ENCODE data around the gene IGFBPL1. TPM values are rescaled to one million over a fixed set of nuclear protein-coding genes. Genes with fewer than 3 reads are reported as not detected.

Gene IGFBPL1
- total RNA-seq, 1 donor from 2014 or later: 0.35 TPM

DNA sequence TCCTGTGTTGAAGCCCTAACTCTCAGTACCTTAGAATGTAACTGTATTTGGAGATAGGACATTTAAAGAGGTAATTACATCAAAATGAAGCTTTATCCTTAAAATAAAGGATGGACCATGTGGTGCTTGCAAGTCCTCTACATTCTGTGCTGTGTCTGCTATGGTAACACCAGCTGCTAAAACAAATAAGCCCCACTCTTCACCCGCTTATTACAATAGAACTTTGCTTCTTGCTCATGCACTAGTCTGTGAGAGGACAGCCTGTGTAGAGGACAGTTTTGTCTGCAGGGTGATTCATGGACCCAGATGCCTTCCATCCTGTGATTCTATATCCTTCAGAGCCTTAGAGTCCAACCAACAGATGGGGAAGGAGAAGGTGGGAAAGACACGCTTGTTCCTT is 12.5 kb upstream of the IGFBPL1 start:
- no peak for DNase-seq
- Histone ChIP-seq H3K4me3 (no peak overlapping the region), H3K27ac (peak overlapping the region; percentile 22), H3K9me3 (no peaks in the 10 kb centered on the region), H3K27me3 (ENCODE audit: low read depth) (no peaks in the 10 kb centered on the region), H3K36me3 (no peaks in the 10 kb centered on the region), H3K4me1 (peaks cover 5% of the 10 kb centered on the region)
- ATAC-seq: no peak
- intact Hi-C loops (cut with DNase I): no loop called here
- TF ChIP-seq, protein P1, sequence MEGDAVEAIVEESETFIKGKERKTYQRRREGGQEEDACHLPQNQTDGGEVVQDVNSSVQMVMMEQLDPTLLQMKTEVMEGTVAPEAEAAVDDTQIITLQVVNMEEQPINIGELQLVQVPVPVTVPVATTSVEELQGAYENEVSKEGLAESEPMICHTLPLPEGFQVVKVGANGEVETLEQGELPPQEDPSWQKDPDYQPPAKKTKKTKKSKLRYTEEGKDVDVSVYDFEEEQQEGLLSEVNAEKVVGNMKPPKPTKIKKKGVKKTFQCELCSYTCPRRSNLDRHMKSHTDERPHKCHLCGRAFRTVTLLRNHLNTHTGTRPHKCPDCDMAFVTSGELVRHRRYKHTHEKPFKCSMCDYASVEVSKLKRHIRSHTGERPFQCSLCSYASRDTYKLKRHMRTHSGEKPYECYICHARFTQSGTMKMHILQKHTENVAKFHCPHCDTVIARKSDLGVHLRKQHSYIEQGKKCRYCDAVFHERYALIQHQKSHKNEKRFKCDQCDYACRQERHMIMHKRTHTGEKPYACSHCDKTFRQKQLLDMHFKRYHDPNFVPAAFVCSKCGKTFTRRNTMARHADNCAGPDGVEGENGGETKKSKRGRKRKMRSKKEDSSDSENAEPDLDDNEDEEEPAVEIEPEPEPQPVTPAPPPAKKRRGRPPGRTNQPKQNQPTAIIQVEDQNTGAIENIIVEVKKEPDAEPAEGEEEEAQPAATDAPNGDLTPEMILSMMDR (IDR thresholded peaks at IDR 0.05): no peak

DNA sequence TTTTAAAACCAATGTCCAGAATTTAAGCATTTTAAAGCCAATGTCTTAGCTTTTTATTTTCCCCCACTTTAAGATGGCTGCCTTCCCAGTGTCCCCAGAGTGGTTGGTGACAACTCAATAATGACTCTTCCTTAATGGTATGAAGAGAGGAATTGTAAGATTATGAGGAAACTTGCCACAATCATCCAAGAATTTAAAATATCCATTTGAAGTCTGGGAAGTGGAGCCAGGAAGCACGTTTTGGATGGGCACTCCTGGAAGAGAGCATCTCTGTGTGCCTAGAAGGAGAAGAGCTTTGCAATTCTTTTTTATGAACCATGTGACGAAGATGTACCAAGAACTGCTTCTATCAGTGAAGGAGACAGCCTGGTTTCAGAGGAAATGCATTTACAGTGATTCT is 11.3 kb upstream of the IGFBPL1 start:
- peaks cover 5% of the 10 kb centered on the region for H3K4me1 ChIP-seq
- intact Hi-C loops (cut with DNase I): no loop called here
- ATAC-seq (no peak), DNase-seq (no peak)
- TF ChIP-seq, protein P1 (IDR thresholded peaks at IDR 0.05): no peak
- H3K27ac ChIP-seq: no peak overlapping the region
- no peaks in the 10 kb centered on the region for H3K36me3 ChIP-seq
- H3K4me3 ChIP-seq: no peak overlapping the region
- no peaks in the 10 kb centered on the region for H3K27me3 ChIP-seq (ENCODE audit: low read depth)
- no peaks in the 10 kb centered on the region for H3K9me3 ChIP-seq

DNA sequence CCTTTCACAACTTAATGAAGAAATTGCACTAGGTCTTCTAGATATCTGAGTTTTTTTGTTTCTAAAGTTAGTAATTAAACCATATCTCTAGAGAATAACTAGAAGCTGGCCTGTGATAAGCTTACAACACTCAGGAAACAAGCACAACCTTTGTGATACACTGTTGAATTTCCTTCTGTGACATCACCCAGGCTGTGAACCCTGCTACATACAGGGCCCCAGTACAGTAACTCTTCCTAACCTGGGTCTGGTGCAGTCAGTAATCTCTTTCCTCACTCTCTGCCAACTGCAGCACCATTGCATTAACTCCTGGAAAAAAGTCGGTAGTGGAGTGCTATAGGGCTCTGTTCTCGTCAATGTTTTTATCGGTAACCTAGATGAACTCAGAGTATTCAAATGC is 10.6 kb upstream of the IGFBPL1 start:
- H3K36me3 ChIP-seq: no peaks in the 10 kb centered on the region
- no peak for DNase-seq
- H3K27me3 ChIP-seq (ENCODE audit: low read depth): peaks cover 3% of the 10 kb centered on the region
- TF ChIP-seq, protein P1 (IDR thresholded peaks at IDR 0.05): no peak
- no peak overlapping the region for H3K4me3 ChIP-seq
- no peak for ATAC-seq
- H3K9me3 ChIP-seq: no peaks in the 10 kb centered on the region
- intact Hi-C loops (cut with DNase I): no loop called here
- H3K4me1 ChIP-seq: peaks cover 5% of the 10 kb centered on the region
- no peak overlapping the region for H3K27ac ChIP-seq

DNA sequence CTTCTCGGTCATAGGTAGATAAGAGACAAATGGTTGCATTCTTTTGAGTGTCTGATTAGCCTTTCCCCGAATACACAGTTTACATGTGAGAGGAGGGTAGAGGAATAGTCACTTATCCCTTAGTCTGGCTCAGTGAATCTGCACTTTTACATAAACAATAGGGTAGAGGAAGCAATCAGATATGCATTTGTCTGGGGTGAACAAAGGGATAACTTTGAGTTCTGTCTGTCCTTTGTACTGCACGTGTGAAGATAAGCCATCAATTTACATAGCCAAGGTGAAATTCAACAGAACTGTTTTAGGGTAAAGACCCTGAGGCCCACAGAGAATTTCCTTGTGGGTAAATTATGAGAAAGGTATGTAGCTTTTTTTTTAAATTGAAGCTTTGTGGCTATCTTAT is 10.1 kb upstream of the IGFBPL1 start:
- peaks cover 3% of the 10 kb centered on the region for H3K27me3 ChIP-seq (ENCODE audit: low read depth)
- TF ChIP-seq, protein P1 (IDR thresholded peaks at IDR 0.05): no peak
- no peaks in the 10 kb centered on the region for H3K9me3 ChIP-seq
- peaks cover 5% of the 10 kb centered on the region for H3K4me1 ChIP-seq
- no peak overlapping the region for H3K4me3 ChIP-seq
- no peak overlapping the region for H3K27ac ChIP-seq
- ATAC-seq (no peak), DNase-seq (no peak)
- no peaks in the 10 kb centered on the region for H3K36me3 ChIP-seq
- intact Hi-C loops (cut with DNase I): no loop called here

DNA sequence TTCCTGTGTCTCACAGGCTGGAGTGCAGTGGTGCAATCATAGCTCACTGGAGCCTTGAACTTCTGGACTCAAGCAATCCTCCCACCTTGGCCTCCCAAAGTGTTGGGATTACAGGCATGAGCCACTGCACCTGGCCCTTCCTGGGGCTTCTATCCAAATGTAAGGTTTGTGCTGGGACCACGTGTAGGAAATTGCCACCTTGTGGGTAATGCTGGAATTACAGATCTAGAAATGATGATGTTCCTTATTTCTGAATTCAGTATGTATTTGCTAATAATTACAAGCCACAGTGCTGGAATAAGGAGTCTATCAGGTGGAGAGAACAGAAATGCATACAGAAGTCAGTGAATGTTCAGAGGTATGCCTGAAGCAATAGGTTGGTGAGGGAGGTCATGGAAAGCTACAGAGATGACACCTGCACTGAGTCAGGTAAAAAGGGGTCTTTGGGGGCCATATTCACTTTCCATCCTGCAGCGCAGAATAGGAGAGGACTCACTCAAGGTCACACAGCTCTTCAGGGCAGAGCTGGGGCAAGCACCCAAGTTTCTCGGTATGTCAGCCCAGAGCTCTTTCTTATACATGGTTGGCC is 8.8 kb upstream of the IGFBPL1 start:
- Histone ChIP-seq H3K4me3 (no peak overlapping the region), H3K9me3 (no peaks in the 10 kb centered on the region), H3K4me1 (peaks cover 5% of the 10 kb centered on the region), H3K27me3 (ENCODE audit: low read depth) (peaks cover 9% of the 10 kb centered on the region), H3K27ac (no peak overlapping the region), H3K36me3 (no peaks in the 10 kb centered on the region)
- TF ChIP-seq, protein P1 (IDR thresholded peaks at IDR 0.05): peak; percentile 58
- DNase-seq (no peak), ATAC-seq (peak; percentile 19 to 51)
- intact Hi-C loops (cut with DNase I): no loop called here
